ENCODE results near the gene ASPN.

GRCh38 chr9:92474587-92474986, 7.7 kb downstream of the ASPN start:
- TF ChIP-seq, protein P1, sequence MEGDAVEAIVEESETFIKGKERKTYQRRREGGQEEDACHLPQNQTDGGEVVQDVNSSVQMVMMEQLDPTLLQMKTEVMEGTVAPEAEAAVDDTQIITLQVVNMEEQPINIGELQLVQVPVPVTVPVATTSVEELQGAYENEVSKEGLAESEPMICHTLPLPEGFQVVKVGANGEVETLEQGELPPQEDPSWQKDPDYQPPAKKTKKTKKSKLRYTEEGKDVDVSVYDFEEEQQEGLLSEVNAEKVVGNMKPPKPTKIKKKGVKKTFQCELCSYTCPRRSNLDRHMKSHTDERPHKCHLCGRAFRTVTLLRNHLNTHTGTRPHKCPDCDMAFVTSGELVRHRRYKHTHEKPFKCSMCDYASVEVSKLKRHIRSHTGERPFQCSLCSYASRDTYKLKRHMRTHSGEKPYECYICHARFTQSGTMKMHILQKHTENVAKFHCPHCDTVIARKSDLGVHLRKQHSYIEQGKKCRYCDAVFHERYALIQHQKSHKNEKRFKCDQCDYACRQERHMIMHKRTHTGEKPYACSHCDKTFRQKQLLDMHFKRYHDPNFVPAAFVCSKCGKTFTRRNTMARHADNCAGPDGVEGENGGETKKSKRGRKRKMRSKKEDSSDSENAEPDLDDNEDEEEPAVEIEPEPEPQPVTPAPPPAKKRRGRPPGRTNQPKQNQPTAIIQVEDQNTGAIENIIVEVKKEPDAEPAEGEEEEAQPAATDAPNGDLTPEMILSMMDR (conservative IDR thresholded peaks at IDR 0.05; ENCODE audit: low read length): no peak
- TF ChIP-seq EZH2phosphoT487 (IDR thresholded peaks at IDR 0.05; ENCODE audit: borderline replicate concordance): no peak

Data from Loucy (cell line).